GM06990 (cell line): ENCODE measurements around the gene TMEM258.

Experiments used
- DNase-seq: peaks from one replicate; pipeline ENCODE4 v3.0.0-alpha.2; 2011; ENCODE audit not compliant: insufficient read length; ENCODE audit errors: extremely low read depth
- H3K27me3 ChIP-seq: replicated peaks from 2 replicates; pipeline ENCODE4 v1.6.0; 2011; ENCODE audit warnings: low read length; ENCODE audit not compliant: control insufficient read depth, insufficient read depth
- H3K36me3 ChIP-seq: 2 replicates; pipeline ENCODE4 v1.5.1; 2011; ENCODE audit warnings: low read length; ENCODE audit not compliant: control insufficient read depth, insufficient read depth
- H3K4me3 ChIP-seq: replicated peaks from 2 replicates; pipeline ENCODE4 v1.5.1; 2011; ENCODE audit warnings: low read depth, mild to moderate bottlenecking, control low read depth, low read length
- CTCF ChIP-seq: IDR thresholded peaks from 2 replicates; pipeline ENCODE4 v1.5.1; 2011; ENCODE audit warnings: low read length, control low read depth, mild to moderate bottlenecking, inconsistent platforms; ENCODE audit not compliant: insufficient read depth, poor library complexity, severe bottlenecking

Gene TMEM258

GRCh38 chr11:61828629-61829407 is 36.4 kb upstream of the TMEM258 start:
- peaks cover 3% of the 10 kb centered on the region for H3K36me3 ChIP-seq
- peak; percentile 80 for DNase-seq
- peak; percentile 72 for TF ChIP-seq CTCF
- no peaks in the 10 kb centered on the region for H3K27me3 ChIP-seq
- peak overlapping the region; percentile 98 for H3K4me3 ChIP-seq

GRCh38 chr11:61828379-61828628 is 35.9 kb upstream of the TMEM258 start:
- no peak for DNase-seq
- TF ChIP-seq CTCF = no peak
- no peaks in the 10 kb centered on the region for H3K27me3 ChIP-seq
- H3K4me3 ChIP-seq = peak overlapping the region; percentile 98
- peaks cover 3% of the 10 kb centered on the region for H3K36me3 ChIP-seq

GRCh38 chr11:61827571-61828378 is 35.4 kb upstream of the TMEM258 start, which contains the start of gene FADS2:
FADS2 (plus strand) TSS chr11:61828300; CDS start chr11:61828391, 91 bp downstream.
- DNase-seq = peak; percentile 97
- H3K4me3 ChIP-seq = peak within 1 kb of the TSS; percentile 98
- TF ChIP-seq CTCF = no peak
- peaks cover 3% of the 10 kb centered on the region for H3K36me3 ChIP-seq
- no peaks in the 10 kb centered on the region for H3K27me3 ChIP-seq

GRCh38 chr11:61826930-61827570 is 34.7 kb upstream of the TMEM258 start:
- TF ChIP-seq CTCF = no peak
- no peaks in the 10 kb centered on the region; the same call in 1 of the 2 replicates for H3K36me3 ChIP-seq
- DNase-seq = no peak
- H3K27me3 ChIP-seq = no peaks in the 10 kb centered on the region
- peak overlapping the region; percentile 98 for H3K4me3 ChIP-seq

- no peak for DNase-seq
- Histone ChIP-seq H3K4me3 (no peak overlapping the region), H3K36me3 (no peaks in the 10 kb centered on the region), H3K27me3 (no peaks in the 10 kb centered on the region)
- no peak for TF ChIP-seq CTCF
Measured at GRCh38 chr11:61820174-61820573, 27.8 kb upstream of the TMEM258 start.
